SK-N-SH treated with all-trans-retinoic acid at 6 μM for 48 hours (cell line): Measurements from ENCODE around the gene CORO1C.

Source experiments
- ATAC-seq: fragments of 200-7000 bp; cut with Tn5 transposase; 3 replicates; pipeline ENCODE4 v1.9.1; 2020; ENCODE audit warnings: mild to moderate bottlenecking, moderate library complexity
- ARNTL ChIP-seq: fragments of 450-650 bp; formaldehyde crosslinking; IDR thresholded peaks from 2 replicates; pipeline ENCODE4 v1.5.0; 2020; ENCODE audit warnings: low read depth, mild to moderate bottlenecking, moderate library complexity, borderline replicate concordance
- BACH2 ChIP-seq: fragments of 250-450 bp; sonication (Bioruptor Pico); IDR thresholded peaks from 2 replicates; pipeline ENCODE4 v1.9.0; 2021; ENCODE audit warnings: mild to moderate bottlenecking, borderline replicate concordance
- CREB5 ChIP-seq: fragments of 250-450 bp; sonication (Bioruptor Pico); IDR thresholded peaks from 2 replicates; pipeline ENCODE4 v1.5.1; 2020; ENCODE audit warnings: low read depth, mild to moderate bottlenecking, moderate library complexity
- CSDC2 ChIP-seq: fragments of 250-450 bp; sonication (Bioruptor Pico); IDR thresholded peaks from 2 replicates; pipeline ENCODE4 v1.5.0; 2020; ENCODE audit warnings: mild to moderate bottlenecking, moderate library complexity
- CSRNP3 ChIP-seq: fragments of 250-450 bp; sonication (Bioruptor Pico); IDR thresholded peaks from 2 replicates; pipeline ENCODE4 v1.5.1; 2021; ENCODE audit warnings: mild to moderate bottlenecking, moderate library complexity
- ESRRG ChIP-seq: fragments of 250-450 bp; sonication (Bioruptor Pico); IDR thresholded peaks from 2 replicates; pipeline ENCODE4 v1.6.1; 2021; ENCODE audit warnings: mild to moderate bottlenecking
- GLIS3 ChIP-seq: fragments of 250-450 bp; sonication (Bioruptor Pico); IDR thresholded peaks from 2 replicates; pipeline ENCODE4 v1.5.0; 2020; ENCODE audit warnings: mild to moderate bottlenecking, moderate library complexity
- ISL1 ChIP-seq: fragments of 250-450 bp; sonication (Bioruptor Pico); IDR thresholded peaks from 2 replicates; pipeline ENCODE4 v2.1.2; 2022; ENCODE audit warnings: mild to moderate bottlenecking, moderate library complexity
- OSR1 ChIP-seq: fragments of 250-450 bp; sonication (Bioruptor Pico); IDR thresholded peaks from 2 replicates; pipeline ENCODE4 v1.8.0; 2022; ENCODE audit warnings: moderate library complexity, mild to moderate bottlenecking, inconsistent platforms
- POU6F1 ChIP-seq: fragments of 250-450 bp; sonication (Bioruptor Pico); IDR thresholded peaks from 2 replicates; pipeline ENCODE4 v1.8.0; 2021; ENCODE audit warnings: low read depth, mild to moderate bottlenecking, moderate library complexity, borderline replicate concordance
- PPARA ChIP-seq: fragments of 250-450 bp; sonication (Bioruptor Pico); IDR thresholded peaks from 2 replicates; pipeline ENCODE4 v1.5.0; 2020; ENCODE audit warnings: mild to moderate bottlenecking, borderline replicate concordance
- RARB ChIP-seq: fragments of 250-450 bp; sonication (Bioruptor Pico); IDR thresholded peaks from 2 replicates; pipeline ENCODE4 v1.8.0; 2021; ENCODE audit warnings: mild to moderate bottlenecking, moderate library complexity
- SNAI2 ChIP-seq: fragments of 250-450 bp; sonication (Bioruptor Pico); IDR thresholded peaks from 2 replicates; pipeline ENCODE4 v1.5.0; 2020; ENCODE audit warnings: mild to moderate bottlenecking, moderate library complexity
- TCF4 ChIP-seq: fragments of 250-450 bp; sonication (Bioruptor Pico); IDR thresholded peaks from 2 replicates; pipeline ENCODE4 v1.8.0; 2021; ENCODE audit warnings: mild to moderate bottlenecking, moderate library complexity, borderline replicate concordance
- TOX ChIP-seq: fragments of 250-450 bp; sonication (Bioruptor Pico); IDR thresholded peaks from 2 replicates; pipeline ENCODE4 v1.8.0; 2021; ENCODE audit warnings: mild to moderate bottlenecking, moderate library complexity, borderline replicate concordance
- TSHZ2 ChIP-seq: fragments of 250-450 bp; sonication (Bioruptor Pico); IDR thresholded peaks from 2 replicates; pipeline ENCODE4 v1.5.0; 2020; ENCODE audit warnings: mild to moderate bottlenecking, moderate library complexity
- ZC3H10 ChIP-seq: fragments of 250-450 bp; sonication (Bioruptor Pico); IDR thresholded peaks from 2 replicates; pipeline ENCODE4 v1.5.1; 2021; ENCODE audit warnings: mild to moderate bottlenecking, moderate library complexity
- ZFP3 ChIP-seq: fragments of 250-450 bp; sonication (Bioruptor Pico); IDR thresholded peaks from 2 replicates; pipeline ENCODE4 v1.5.0; 2020; ENCODE audit warnings: mild to moderate bottlenecking, moderate library complexity
- ZNF565 ChIP-seq: fragments of 450-650 bp; formaldehyde crosslinking; conservative IDR thresholded peaks from 2 replicates; pipeline ENCODE4 v1.5.0; 2020; ENCODE audit warnings: low read depth, mild to moderate bottlenecking, moderate library complexity
- ZNF70 ChIP-seq: fragments of 450-650 bp; formaldehyde crosslinking; IDR thresholded peaks from 2 replicates; pipeline ENCODE4 v1.5.0; 2020; ENCODE audit warnings: mild to moderate bottlenecking, moderate library complexity
- ZNF8 ChIP-seq: fragments of 450-650 bp; formaldehyde crosslinking; IDR thresholded peaks from 2 replicates; pipeline ENCODE4 v1.5.0; 2020; ENCODE audit warnings: mild to moderate bottlenecking, moderate library complexity

The CORO1C gene

GRCh38 chr12:108678104-108678730, 53.1 kb downstream of the CORO1C start (continued):
- no peak for TF ChIP-seq CSRNP3 (CRISPR knock-in tag)

- ATAC-seq, result no peak
These were observed 53.9 kb downstream of the CORO1C start for GRCh38 chr12:108677381-108677780.

GRCh38 chr12:108676707-108677106, 54.6 kb downstream of the CORO1C start:
- TF ChIP-seq PPARA, result no peak

More at GRCh38 chr12:108677381-108677780, 53.9 kb downstream of the CORO1C start:
- TF ChIP-seq ZFP3 (CRISPR knock-in tag) (no peak), TCF4 (CRISPR knock-in tag) (no peak), TOX (CRISPR knock-in tag) (no peak), SNAI2 (CRISPR knock-in tag) (no peak), PPARA (no peak), ZNF70 (CRISPR knock-in tag) (no peak)

DNA sequence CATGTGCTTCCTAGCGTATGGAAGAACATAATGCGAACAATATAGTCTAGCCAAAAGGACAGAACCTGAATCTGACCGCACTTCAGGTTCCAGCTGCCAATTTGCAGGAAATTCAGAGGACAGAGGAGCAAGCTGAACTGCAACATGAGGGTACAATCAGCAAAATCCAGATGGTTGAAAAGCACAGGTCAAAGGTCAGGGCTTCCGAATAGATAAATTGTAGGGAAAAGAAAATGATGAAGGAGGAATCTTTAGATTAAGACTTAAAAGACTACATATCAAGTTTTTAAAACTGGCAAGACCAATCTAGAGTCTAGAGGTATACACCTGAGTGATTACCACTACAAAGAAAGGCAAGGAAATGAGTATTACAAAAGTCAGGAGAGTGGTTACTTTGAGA, 55.5 kb downstream of the CORO1C start:
- ATAC-seq, result no peak

More at GRCh38 chr12:108676707-108677106, 54.6 kb downstream of the CORO1C start:
- no peak for ATAC-seq

GRCh38 chr12:108672054-108672453, 59.3 kb downstream of the CORO1C start:
- ATAC-seq, result no peak
- no peak for TF ChIP-seq ZNF565 (CRISPR knock-in tag)

More for the DNA sequence above, 55.5 kb downstream of the CORO1C start:
- TF ChIP-seq CREB5 (CRISPR knock-in tag), result no peak
- TF ChIP-seq ARNTL (CRISPR knock-in tag), result no peak
- TF ChIP-seq CSDC2 (CRISPR knock-in tag), result no peak
- TF ChIP-seq ZFP3 (CRISPR knock-in tag), result no peak
- no peak for TF ChIP-seq TCF4 (CRISPR knock-in tag)
- TF ChIP-seq ESRRG (CRISPR knock-in tag), result no peak
- TF ChIP-seq BACH2, result no peak
- no peak for TF ChIP-seq TOX (CRISPR knock-in tag)
- TF ChIP-seq TSHZ2 (CRISPR knock-in tag), result no peak
- no peak for TF ChIP-seq ZNF70 (CRISPR knock-in tag)
- TF ChIP-seq OSR1 (CRISPR knock-in tag), result no peak
- no peak for TF ChIP-seq ZNF8

- no peak for ATAC-seq
- no peak for TF ChIP-seq GLIS3 (CRISPR knock-in tag)
- no peak for TF ChIP-seq ZNF565 (CRISPR knock-in tag)
- TF ChIP-seq RARB (CRISPR knock-in tag), result no peak
- no peak for TF ChIP-seq SNAI2 (CRISPR knock-in tag)
- no peak for TF ChIP-seq ZNF70 (CRISPR knock-in tag)
- no peak for TF ChIP-seq ZC3H10
- no peak for TF ChIP-seq TSHZ2 (CRISPR knock-in tag)
- TF ChIP-seq CREB5 (CRISPR knock-in tag), result no peak
- TF ChIP-seq ISL1 (CRISPR knock-in tag), result no peak
- TF ChIP-seq POU6F1 (CRISPR knock-in tag), result no peak
- no peak for TF ChIP-seq ZFP3 (CRISPR knock-in tag)
- no peak for TF ChIP-seq TCF4 (CRISPR knock-in tag)
These were observed 60.2 kb downstream of the CORO1C start for GRCh38 chr12:108671110-108671509.
